ENCODE measurements around the gene PTPN23. TPM values are rescaled to one million over a fixed set of nuclear protein-coding genes. Genes with fewer than 3 reads are reported as not detected.
A peak's percentile ranks its signal among the peaks of the same experiment; 100 is the strongest.

PTPN23 gene
- total and polyA plus RNA-seq, 5 donors from 2014 or later = 1.0 to 54.2 (median 2.7) TPM

DNA sequence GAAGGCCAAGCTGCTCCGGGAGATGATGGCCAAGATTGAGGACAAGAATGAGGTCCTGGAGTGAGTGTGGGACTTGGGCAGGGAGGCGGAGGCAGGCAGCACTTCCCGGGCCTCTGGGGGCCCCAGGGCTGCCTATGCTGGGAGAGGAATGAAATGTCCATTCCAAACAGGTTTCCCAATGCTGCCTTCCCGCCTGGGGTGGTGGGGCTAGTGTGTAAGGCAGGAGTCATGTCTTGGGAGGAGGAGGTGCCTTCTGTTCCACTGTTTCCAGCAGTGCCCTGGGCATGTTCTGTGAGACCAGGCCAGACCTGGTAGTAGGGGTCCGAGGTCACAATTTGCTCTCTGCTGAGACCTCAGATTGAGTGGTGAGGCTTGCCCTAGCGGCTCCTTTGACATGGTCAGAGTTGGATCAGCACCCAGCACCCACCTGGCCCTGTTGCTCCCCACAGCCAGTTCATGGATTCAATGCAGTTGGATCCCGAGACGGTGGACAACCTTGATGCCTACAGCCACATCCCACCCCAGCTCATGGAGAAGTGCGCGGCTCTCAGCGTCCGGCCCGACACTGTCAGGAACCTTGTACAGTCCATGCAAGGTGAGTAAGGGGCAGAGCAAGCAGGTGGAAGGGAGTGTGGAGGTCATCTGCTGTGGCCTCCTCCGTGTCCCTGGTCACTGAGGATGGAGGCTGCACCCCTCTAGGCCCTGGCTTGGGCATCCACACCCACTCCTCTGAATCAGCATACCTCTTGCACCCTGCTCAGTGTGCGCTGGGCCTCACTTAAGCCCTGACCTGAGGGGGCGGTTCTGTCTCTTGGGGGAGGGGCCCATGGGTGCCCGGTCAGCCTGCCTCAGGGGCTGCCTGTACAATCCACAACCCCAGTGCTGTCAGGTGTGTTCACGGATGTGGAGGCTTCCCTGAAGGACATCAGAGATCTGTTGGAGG lies 27.3 kb downstream of the PTPN23 start:
- Histone ChIP-seq H3K4me3 (ENCODE audit: low read depth, low read length) (no peak overlapping the region), H3K27me3 (ENCODE audit: control insufficient read depth, insufficient read depth, low read length) (no peaks in the 10 kb centered on the region), H3K27ac (ENCODE audit: insufficient read depth, low read length, poor library complexity, severe bottlenecking) (no peak overlapping the region), H3K36me3 (ENCODE audit: control insufficient read depth, insufficient read depth, low read length) (peaks cover 54% of the 10 kb centered on the region), H3K4me1 (ENCODE audit: control insufficient read depth, insufficient read depth, low read length, poor library complexity, severe bottlenecking) (no peaks in the 10 kb centered on the region), H3K9me3 (ENCODE audit: control insufficient read depth in 2 of 2, low read length in 2 of 2) (no peaks in the 10 kb centered on the region)
- Mint-ChIP-seq H3K9me3 (no peaks in the 10 kb centered on the region), H3K27me3 (no peaks in the 10 kb centered on the region), H3K4me3 (no peak overlapping the region), H3K4me1 (peaks cover 0 to 2% (median 0%) of the 10 kb centered on the region in 4 donors), H3K36me3 (peaks cover 6% of the 10 kb centered on the region), H3K27ac (peak overlapping the region in 1 of 3 donors; percentile 55)
- ATAC-seq (ENCODE audit: low read depth in 2 of 2) = no peak
- DNase-seq = no peak

DNA sequence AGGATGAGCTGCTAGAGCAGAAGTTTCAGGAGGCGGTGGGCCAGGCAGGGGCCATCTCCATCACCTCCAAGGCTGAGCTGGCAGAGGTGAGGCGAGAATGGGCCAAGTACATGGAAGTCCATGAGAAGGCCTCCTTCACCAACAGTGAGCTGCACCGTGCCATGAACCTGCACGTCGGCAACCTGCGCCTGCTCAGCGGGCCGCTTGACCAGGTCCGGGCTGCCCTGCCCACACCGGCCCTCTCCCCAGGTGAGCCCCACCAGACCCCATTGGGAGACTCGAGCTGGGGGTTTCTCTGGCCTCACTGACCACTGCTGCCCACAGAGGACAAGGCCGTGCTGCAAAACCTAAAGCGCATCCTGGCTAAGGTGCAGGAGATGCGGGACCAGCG lies 28.0 kb downstream of the PTPN23 start:
- Histone ChIP-seq H3K4me1 (ENCODE audit: control insufficient read depth, insufficient read depth, low read length, poor library complexity, severe bottlenecking) (no peaks in the 10 kb centered on the region), H3K9me3 (ENCODE audit: control insufficient read depth in 2 of 2, low read length in 2 of 2) (no peaks in the 10 kb centered on the region), H3K27me3 (ENCODE audit: control insufficient read depth, insufficient read depth, low read length) (no peaks in the 10 kb centered on the region), H3K36me3 (ENCODE audit: control insufficient read depth, insufficient read depth, low read length) (peaks cover 61% of the 10 kb centered on the region), H3K4me3 (ENCODE audit: low read depth, low read length) (no peak overlapping the region), H3K27ac (ENCODE audit: insufficient read depth, low read length, poor library complexity, severe bottlenecking) (no peak overlapping the region)
- H3K36me3 Mint-ChIP-seq = peaks cover 9% of the 10 kb centered on the region
- H3K27ac Mint-ChIP-seq = peak overlapping the region in 1 of 3 donors; percentile 55
- H3K27me3 Mint-ChIP-seq = no peaks in the 10 kb centered on the region
- H3K9me3 Mint-ChIP-seq = no peaks in the 10 kb centered on the region
- no peak for ATAC-seq (ENCODE audit: low read depth in 2 of 2)
- H3K4me1 Mint-ChIP-seq = peaks cover 0 to 3% (median 0%) of the 10 kb centered on the region in 4 donors
- no peak for DNase-seq
- H3K4me3 Mint-ChIP-seq = no peak overlapping the region

DNA sequence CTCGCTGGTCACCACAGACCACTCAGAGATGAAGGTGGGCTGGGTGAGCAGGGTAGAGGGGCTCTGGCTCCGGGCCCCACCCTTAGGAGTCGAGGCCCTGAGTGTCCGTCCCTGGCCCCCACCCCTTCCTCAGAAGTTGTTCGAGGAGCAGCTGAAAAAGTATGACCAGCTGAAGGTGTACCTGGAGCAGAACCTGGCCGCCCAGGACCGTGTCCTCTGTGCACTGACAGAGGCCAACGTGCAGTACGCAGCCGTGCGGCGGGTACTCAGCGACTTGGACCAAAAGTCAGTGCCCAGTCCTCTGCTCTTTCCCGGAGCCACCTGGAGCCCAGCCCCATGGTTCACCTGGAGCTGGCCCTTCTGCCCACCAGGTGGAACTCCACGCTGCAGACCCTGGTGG lies 28.5 kb downstream of the PTPN23 start:
- no peak for ATAC-seq (ENCODE audit: low read depth in 2 of 2)
- H3K27me3 Mint-ChIP-seq = no peaks in the 10 kb centered on the region
- peaks cover 9% of the 10 kb centered on the region for H3K36me3 Mint-ChIP-seq
- H3K4me3 Mint-ChIP-seq = no peak overlapping the region
- peaks cover 0 to 3% (median 0%) of the 10 kb centered on the region in 4 donors for H3K4me1 Mint-ChIP-seq
- Histone ChIP-seq H3K4me3 (ENCODE audit: low read depth, low read length) (no peak overlapping the region), H3K9me3 (ENCODE audit: control insufficient read depth in 2 of 2, low read length in 2 of 2) (no peaks in the 10 kb centered on the region), H3K27ac (ENCODE audit: insufficient read depth, low read length, poor library complexity, severe bottlenecking) (no peak overlapping the region), H3K36me3 (ENCODE audit: control insufficient read depth, insufficient read depth, low read length) (peaks cover 65% of the 10 kb centered on the region), H3K4me1 (ENCODE audit: control insufficient read depth, insufficient read depth, low read length, poor library complexity, severe bottlenecking) (no peaks in the 10 kb centered on the region), H3K27me3 (ENCODE audit: control insufficient read depth, insufficient read depth, low read length) (no peaks in the 10 kb centered on the region)
- H3K27ac Mint-ChIP-seq = no peak overlapping the region
- DNase-seq = no peak
- no peaks in the 10 kb centered on the region for H3K9me3 Mint-ChIP-seq

DNA sequence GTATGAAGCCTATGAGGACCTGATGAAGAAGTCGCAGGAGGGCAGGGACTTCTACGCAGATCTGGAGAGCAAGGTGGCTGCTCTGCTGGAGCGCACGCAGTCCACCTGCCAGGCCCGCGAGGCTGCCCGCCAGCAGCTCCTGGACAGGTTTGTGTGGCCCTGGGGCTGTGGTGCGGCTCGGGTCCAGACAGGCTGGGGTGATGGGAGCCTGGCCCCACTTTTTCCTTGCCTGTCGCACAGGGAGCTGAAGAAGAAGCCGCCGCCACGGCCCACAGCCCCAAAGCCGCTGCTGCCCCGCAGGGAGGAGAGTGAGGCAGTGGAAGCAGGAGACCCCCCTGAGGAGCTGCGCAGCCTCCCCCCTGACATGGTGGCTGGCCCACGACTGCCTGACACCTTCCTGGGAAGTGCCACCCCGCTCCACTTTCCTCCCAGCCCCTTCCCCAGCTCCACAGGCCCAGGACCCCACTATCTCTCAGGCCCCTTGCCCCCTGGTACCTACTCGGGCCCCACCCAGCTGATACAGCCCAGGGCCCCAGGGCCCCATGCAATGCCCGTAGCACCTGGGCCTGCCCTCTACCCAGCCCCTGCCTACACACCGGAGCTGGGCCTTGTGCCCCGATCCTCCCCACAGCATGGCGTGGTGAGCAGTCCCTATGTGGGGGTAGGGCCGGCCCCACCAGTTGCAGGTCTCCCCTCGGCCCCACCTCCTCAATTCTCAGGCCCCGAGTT lies 29.0 kb downstream of the PTPN23 start:
- no peak for ATAC-seq (ENCODE audit: low read depth in 2 of 2)
- H3K27me3 ChIP-seq (ENCODE audit: control insufficient read depth, insufficient read depth, low read length) = no peaks in the 10 kb centered on the region
- DNase-seq = no peak
- no peaks in the 10 kb centered on the region for H3K9me3 ChIP-seq (ENCODE audit: control insufficient read depth in 2 of 2, low read length in 2 of 2)
- Mint-ChIP-seq H3K4me1 (peaks cover 0 to 3% (median 0%) of the 10 kb centered on the region in 4 donors), H3K9me3 (no peaks in the 10 kb centered on the region), H3K36me3 (peaks cover 9% of the 10 kb centered on the region), H3K27me3 (no peaks in the 10 kb centered on the region), H3K4me3 (no peak overlapping the region), H3K27ac (no peak overlapping the region)
- H3K4me3 ChIP-seq (ENCODE audit: low read depth, low read length) = no peak overlapping the region
- H3K27ac ChIP-seq (ENCODE audit: insufficient read depth, low read length, poor library complexity, severe bottlenecking) = no peak overlapping the region
- H3K4me1 ChIP-seq (ENCODE audit: control insufficient read depth, insufficient read depth, low read length, poor library complexity, severe bottlenecking) = no peaks in the 10 kb centered on the region
- H3K36me3 ChIP-seq (ENCODE audit: control insufficient read depth, insufficient read depth, low read length) = peaks cover 71% of the 10 kb centered on the region

GRCh38 chr3:47410417-47410720 lies 29.5 kb downstream of the PTPN23 start:
- Mint-ChIP-seq H3K4me3 (no peak overlapping the region), H3K36me3 (peaks cover 9% of the 10 kb centered on the region), H3K27me3 (no peaks in the 10 kb centered on the region), H3K27ac (no peak overlapping the region), H3K4me1 (peaks cover 0 to 3% (median 0%) of the 10 kb centered on the region in 4 donors), H3K9me3 (no peaks in the 10 kb centered on the region)
- H3K36me3 ChIP-seq (ENCODE audit: control insufficient read depth, insufficient read depth, low read length) = peaks cover 71% of the 10 kb centered on the region
- no peaks in the 10 kb centered on the region for H3K9me3 ChIP-seq (ENCODE audit: control insufficient read depth in 2 of 2, low read length in 2 of 2)
- H3K4me3 ChIP-seq (ENCODE audit: low read depth, low read length) = no peak overlapping the region
- DNase-seq (no peak), ATAC-seq (ENCODE audit: low read depth in 2 of 2) (no peak)
- no peaks in the 10 kb centered on the region for H3K27me3 ChIP-seq (ENCODE audit: control insufficient read depth, insufficient read depth, low read length)
- no peaks in the 10 kb centered on the region for H3K4me1 ChIP-seq (ENCODE audit: control insufficient read depth, insufficient read depth, low read length, poor library complexity, severe bottlenecking)
- H3K27ac ChIP-seq (ENCODE audit: insufficient read depth, low read length, poor library complexity, severe bottlenecking) = no peak overlapping the region

DNA sequence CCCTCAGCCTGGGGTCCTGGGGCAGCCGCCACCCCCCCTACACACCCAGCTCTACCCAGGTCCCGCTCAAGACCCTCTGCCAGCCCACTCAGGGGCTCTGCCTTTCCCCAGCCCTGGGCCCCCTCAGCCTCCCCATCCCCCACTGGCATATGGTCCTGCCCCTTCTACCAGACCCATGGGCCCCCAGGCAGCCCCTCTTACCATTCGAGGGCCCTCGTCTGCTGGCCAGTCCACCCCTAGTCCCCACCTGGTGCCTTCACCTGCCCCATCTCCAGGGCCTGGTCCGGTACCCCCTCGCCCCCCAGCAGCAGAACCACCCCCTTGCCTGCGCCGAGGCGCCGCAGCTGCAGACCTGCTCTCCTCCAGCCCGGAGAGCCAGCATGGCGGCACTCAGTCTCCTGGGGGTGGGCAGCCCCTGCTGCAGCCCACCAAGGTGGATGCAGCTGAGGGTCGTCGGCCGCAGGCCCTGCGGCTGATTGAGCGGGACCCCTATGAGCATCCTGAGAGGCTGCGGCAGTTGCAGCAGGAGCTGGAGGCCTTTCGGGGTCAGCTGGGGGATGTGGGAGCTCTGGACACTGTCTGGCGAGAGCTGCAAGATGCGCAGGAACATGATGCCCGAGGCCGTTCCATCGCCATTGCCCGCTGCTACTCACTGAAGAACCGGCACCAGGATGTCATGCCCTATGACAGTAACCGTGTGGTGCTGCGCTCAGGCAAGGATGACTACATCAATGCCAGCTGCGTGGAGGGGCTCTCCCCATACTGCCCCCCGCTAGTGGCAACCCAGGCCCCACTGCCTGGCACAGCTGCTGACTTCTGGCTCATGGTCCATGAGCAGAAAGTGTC lies 30.2 kb downstream of the PTPN23 start:
- peaks cover 77% of the 10 kb centered on the region for H3K36me3 ChIP-seq (ENCODE audit: control insufficient read depth, insufficient read depth, low read length)
- Mint-ChIP-seq H3K4me1 (peaks cover 0 to 3% (median 0%) of the 10 kb centered on the region in 4 donors), H3K27ac (no peak overlapping the region), H3K4me3 (no peak overlapping the region), H3K9me3 (no peaks in the 10 kb centered on the region), H3K27me3 (no peaks in the 10 kb centered on the region), H3K36me3 (peaks cover 9% of the 10 kb centered on the region)
- no peak overlapping the region for H3K27ac ChIP-seq (ENCODE audit: insufficient read depth, low read length, poor library complexity, severe bottlenecking)
- H3K27me3 ChIP-seq (ENCODE audit: control insufficient read depth, insufficient read depth, low read length) = no peaks in the 10 kb centered on the region
- no peak overlapping the region for H3K4me3 ChIP-seq (ENCODE audit: low read depth, low read length)
- ATAC-seq (ENCODE audit: low read depth in 2 of 2) (no peak), DNase-seq (no peak)
- H3K4me1 ChIP-seq (ENCODE audit: control insufficient read depth, insufficient read depth, low read length, poor library complexity, severe bottlenecking) = no peaks in the 10 kb centered on the region
- H3K9me3 ChIP-seq (ENCODE audit: control insufficient read depth in 2 of 2, low read length in 2 of 2) = no peaks in the 10 kb centered on the region

GRCh38 chr3:47411696-47412452 lies 31.1 kb downstream of the PTPN23 start:
- ATAC-seq (ENCODE audit: low read depth in 2 of 2) (no peak), DNase-seq (no peak)
- H3K9me3 Mint-ChIP-seq = no peaks in the 10 kb centered on the region
- Histone ChIP-seq H3K4me3 (ENCODE audit: low read depth, low read length) (no peak overlapping the region), H3K27me3 (ENCODE audit: control insufficient read depth, insufficient read depth, low read length) (no peaks in the 10 kb centered on the region), H3K9me3 (ENCODE audit: control insufficient read depth in 2 of 2, low read length in 2 of 2) (no peaks in the 10 kb centered on the region), H3K27ac (ENCODE audit: insufficient read depth, low read length, poor library complexity, severe bottlenecking) (no peak overlapping the region), H3K4me1 (ENCODE audit: control insufficient read depth, insufficient read depth, low read length, poor library complexity, severe bottlenecking) (no peaks in the 10 kb centered on the region), H3K36me3 (ENCODE audit: control insufficient read depth, insufficient read depth, low read length) (peaks cover 78% of the 10 kb centered on the region)
- peaks cover 0 to 3% (median 0%) of the 10 kb centered on the region in 4 donors for H3K4me1 Mint-ChIP-seq
- no peak overlapping the region for H3K27ac Mint-ChIP-seq
- H3K27me3 Mint-ChIP-seq = no peaks in the 10 kb centered on the region
- H3K36me3 Mint-ChIP-seq = peaks cover 9% of the 10 kb centered on the region
- H3K4me3 Mint-ChIP-seq = no peak overlapping the region

All from CD4-positive, CD25-positive, alpha-beta regulatory T cell (primary cell).